ENCODE measurements around the gene ESAM.
A peak's percentile ranks its signal among the peaks of the same experiment; 100 is the strongest.

The ESAM gene

DNA sequence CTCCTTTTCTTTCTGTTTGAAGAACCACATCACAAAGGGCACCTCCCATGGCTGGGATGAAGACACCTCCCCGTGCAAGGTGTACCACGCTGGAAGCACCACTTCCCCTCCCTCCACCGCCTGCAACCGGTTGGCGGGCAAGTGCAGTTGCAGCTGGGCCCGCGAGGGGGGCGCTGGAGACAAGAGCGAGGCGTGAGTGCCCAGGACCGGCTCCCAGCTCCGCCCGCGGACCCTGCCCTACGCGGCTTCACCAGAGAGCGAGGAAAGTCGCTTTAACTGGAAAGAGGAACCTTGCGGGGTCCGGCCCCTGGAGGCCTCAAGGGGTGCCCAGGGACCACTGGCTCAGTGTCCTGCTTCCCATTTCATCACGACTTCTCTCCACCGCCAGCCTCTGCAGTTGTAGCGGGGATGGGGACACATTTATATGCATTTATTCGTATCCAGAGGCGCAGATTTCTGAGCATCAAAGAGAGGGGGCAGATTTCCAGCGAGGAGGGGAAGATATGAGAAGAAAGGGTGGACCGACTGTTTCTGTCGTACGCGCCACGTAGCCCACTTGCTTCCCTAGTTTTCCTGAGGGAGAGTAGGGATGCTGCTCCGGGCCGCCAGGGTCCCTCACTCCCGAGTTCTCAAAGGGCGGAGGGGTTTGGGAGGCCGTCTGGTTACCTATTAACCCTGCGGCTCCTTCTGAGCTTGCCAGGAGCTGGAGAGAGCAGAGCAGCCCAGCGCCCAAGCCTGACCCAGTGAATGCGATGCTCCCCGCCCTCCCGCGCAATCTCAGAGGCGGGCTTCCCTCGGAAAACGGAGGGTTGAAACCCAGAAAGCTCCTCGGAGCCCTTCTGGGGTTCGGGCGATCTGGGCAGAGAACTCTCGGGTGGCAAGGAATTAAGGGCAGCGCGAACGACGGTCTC lies 3.5 kb downstream of the ESAM start:
- Histone ChIP-seq H3K36me3 (ENCODE audit: control insufficient read depth, insufficient read depth, low read length) (no peaks in the 10 kb centered on the region), H3K9me3 (ENCODE audit: control insufficient read depth, insufficient read depth, low read length) (no peaks in the 10 kb centered on the region), H3K27me3 (ENCODE audit: control insufficient read depth, insufficient read depth, low read length) (peaks cover 95% of the 10 kb centered on the region), H3K4me3 (ENCODE audit: low read depth, low read length) (peak overlapping the region; percentile 57), H3K9ac (ENCODE audit: low read depth, low read length) (no peak overlapping the region), H3K4me1 (ENCODE audit: control insufficient read depth, insufficient read depth, low read length) (peaks cover 40% of the 10 kb centered on the region), H3K27ac (ENCODE audit: low read depth, low read length) (no peak overlapping the region)

DNA sequence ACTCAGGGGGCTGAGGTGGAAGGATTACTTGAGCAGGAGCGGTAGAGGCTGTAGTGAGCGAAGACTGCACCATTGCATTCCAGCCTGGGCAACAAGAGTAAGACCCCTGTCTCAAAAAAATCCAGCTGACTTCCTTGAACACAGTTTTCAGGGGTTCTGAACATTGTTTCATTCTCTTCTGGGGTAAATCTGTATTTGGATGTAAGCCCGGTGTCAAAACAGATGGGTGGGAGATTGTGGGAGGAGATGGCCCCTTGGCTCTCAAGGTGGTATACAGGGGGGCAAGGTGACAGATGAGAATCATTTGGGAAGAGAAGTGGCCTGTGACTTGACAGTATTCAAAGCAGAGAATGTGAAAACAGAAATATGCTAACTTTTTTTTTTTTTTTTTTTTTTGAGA lies 4.8 kb downstream of the ESAM start:
- Histone ChIP-seq H3K36me3 (ENCODE audit: control insufficient read depth, insufficient read depth, low read length) (no peaks in the 10 kb centered on the region), H3K27ac (ENCODE audit: low read depth, low read length) (no peak overlapping the region), H3K4me1 (ENCODE audit: control insufficient read depth, insufficient read depth, low read length) (peaks cover 43% of the 10 kb centered on the region), H3K9ac (ENCODE audit: low read depth, low read length) (no peak overlapping the region), H3K27me3 (ENCODE audit: control insufficient read depth, insufficient read depth, low read length) (peaks cover 100% of the 10 kb centered on the region), H3K4me3 (ENCODE audit: low read depth, low read length) (no peak overlapping the region), H3K9me3 (ENCODE audit: control insufficient read depth, insufficient read depth, low read length) (no peaks in the 10 kb centered on the region)

DNA sequence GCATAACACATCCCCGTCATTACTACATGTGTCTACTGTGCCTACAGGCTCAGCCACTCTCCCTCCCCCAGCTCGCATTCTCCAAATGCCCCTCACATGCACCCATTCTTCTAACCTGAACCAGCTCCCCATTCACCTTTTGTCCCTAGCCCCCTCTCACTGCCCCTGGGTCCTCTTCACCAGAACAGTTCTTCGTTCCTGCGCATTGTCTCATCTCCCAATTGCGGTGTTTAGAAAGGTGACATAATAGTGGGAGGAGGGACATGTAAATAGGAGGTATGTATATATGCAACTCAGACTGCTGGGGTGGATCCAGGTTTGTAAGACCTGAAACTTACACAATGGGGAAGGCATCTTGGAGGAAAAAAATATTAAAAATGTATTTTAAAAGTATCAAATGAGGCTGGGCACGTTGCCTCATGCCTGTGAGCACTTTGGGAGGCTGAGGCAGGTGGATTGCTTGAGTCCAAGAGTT lies 5.3 kb downstream of the ESAM start:
- Histone ChIP-seq H3K9me3 (ENCODE audit: control insufficient read depth, insufficient read depth, low read length) (no peaks in the 10 kb centered on the region), H3K27ac (ENCODE audit: low read depth, low read length) (no peak overlapping the region), H3K4me3 (ENCODE audit: low read depth, low read length) (no peak overlapping the region), H3K27me3 (ENCODE audit: control insufficient read depth, insufficient read depth, low read length) (peaks cover 100% of the 10 kb centered on the region), H3K9ac (ENCODE audit: low read depth, low read length) (no peak overlapping the region), H3K4me1 (ENCODE audit: control insufficient read depth, insufficient read depth, low read length) (peaks cover 42% of the 10 kb centered on the region), H3K36me3 (ENCODE audit: control insufficient read depth, insufficient read depth, low read length) (no peaks in the 10 kb centered on the region)

DNA sequence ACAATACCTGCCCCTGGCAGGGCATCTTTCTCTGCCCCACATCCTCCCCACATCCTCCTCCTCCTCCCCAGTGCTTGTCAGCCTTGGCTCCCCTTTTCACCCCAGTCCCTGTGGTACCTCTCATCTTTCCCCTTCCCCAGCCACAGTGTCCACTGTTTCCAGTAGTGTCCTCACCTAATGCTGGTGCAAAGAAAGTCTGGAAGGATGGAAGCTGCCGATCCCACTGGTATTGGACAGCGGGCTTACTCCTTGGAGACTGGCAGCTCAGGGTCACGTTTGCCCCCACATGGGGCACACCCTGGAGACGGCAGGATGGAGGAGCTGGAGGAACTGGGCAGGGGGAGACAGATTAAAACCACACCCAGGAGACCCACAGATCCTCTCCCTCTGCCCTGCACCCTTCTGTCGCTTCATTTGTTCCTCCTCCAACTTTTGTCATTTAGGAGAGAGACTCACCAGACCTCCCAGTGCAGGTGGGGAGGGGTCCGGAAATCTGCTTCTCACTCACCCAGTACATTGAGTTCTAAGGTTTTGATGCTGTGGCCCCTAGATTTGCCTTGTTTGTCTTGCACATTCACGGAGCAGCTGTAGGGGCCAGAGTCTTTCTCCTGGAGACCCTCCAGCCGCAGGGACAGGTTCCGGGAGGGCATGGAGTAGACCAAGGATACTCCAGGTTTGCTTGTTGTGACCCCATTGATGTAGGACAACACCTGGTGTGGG lies 5.9 kb downstream of the ESAM start:
- Histone ChIP-seq H3K4me1 (ENCODE audit: control insufficient read depth, insufficient read depth, low read length) (peaks cover 40% of the 10 kb centered on the region), H3K9ac (ENCODE audit: low read depth, low read length) (no peak overlapping the region), H3K27ac (ENCODE audit: low read depth, low read length) (no peak overlapping the region), H3K9me3 (ENCODE audit: control insufficient read depth, insufficient read depth, low read length) (no peaks in the 10 kb centered on the region), H3K36me3 (ENCODE audit: control insufficient read depth, insufficient read depth, low read length) (no peaks in the 10 kb centered on the region), H3K27me3 (ENCODE audit: control insufficient read depth, insufficient read depth, low read length) (peaks cover 100% of the 10 kb centered on the region), H3K4me3 (ENCODE audit: low read depth, low read length) (no peak overlapping the region)

DNA sequence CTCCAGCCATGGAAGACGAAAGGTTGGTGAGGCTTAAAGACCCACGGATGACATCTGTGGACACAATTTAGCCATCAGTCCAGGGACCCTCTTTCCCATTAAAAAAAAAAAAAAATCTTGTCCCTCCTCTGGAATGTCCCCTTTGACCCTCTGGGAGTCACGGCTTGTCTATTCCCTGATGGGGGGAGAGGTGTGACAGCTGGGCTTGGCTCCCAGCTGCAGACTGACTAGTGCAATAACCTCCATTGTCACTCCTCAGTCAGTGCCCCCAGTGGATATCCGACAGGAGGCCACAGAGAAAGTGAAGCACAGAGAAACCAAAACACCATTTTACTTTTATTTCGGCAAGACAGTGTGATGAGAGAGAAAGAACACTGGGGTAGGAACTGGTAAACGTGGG lies 7.4 kb downstream of the ESAM start:
- Histone ChIP-seq H3K27me3 (ENCODE audit: control insufficient read depth, insufficient read depth, low read length) (peaks cover 100% of the 10 kb centered on the region), H3K9me3 (ENCODE audit: control insufficient read depth, insufficient read depth, low read length) (no peaks in the 10 kb centered on the region), H3K36me3 (ENCODE audit: control insufficient read depth, insufficient read depth, low read length) (no peaks in the 10 kb centered on the region), H3K9ac (ENCODE audit: low read depth, low read length) (no peak overlapping the region), H3K4me3 (ENCODE audit: low read depth, low read length) (no peak overlapping the region), H3K27ac (ENCODE audit: low read depth, low read length) (no peak overlapping the region), H3K4me1 (ENCODE audit: control insufficient read depth, insufficient read depth, low read length) (peaks cover 27% of the 10 kb centered on the region)

DNA sequence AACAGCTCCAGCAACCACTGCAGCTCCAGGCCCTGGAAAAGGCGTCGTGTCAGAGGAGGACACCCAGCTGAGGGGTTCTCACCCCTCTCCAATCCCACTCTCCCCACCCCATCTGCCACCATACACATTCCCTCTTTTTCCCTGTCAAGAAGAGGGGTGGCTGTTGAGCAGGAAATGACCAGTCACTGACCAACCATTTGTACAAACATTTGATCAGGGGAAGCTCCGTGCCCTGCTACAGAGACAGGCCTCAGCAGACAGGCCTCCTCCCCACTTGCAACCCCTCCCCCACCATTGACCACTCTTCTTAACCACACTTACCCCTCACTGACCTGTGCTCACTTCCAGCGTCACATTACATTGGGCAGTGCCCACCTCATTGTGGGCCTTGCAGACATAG lies 7.8 kb downstream of the ESAM start:
- Histone ChIP-seq H3K4me1 (ENCODE audit: control insufficient read depth, insufficient read depth, low read length) (peaks cover 24% of the 10 kb centered on the region), H3K9me3 (ENCODE audit: control insufficient read depth, insufficient read depth, low read length) (no peaks in the 10 kb centered on the region), H3K4me3 (ENCODE audit: low read depth, low read length) (no peak overlapping the region), H3K27ac (ENCODE audit: low read depth, low read length) (no peak overlapping the region), H3K27me3 (ENCODE audit: control insufficient read depth, insufficient read depth, low read length) (peaks cover 100% of the 10 kb centered on the region), H3K9ac (ENCODE audit: low read depth, low read length) (no peak overlapping the region), H3K36me3 (ENCODE audit: control insufficient read depth, insufficient read depth, low read length) (no peaks in the 10 kb centered on the region)

DNA sequence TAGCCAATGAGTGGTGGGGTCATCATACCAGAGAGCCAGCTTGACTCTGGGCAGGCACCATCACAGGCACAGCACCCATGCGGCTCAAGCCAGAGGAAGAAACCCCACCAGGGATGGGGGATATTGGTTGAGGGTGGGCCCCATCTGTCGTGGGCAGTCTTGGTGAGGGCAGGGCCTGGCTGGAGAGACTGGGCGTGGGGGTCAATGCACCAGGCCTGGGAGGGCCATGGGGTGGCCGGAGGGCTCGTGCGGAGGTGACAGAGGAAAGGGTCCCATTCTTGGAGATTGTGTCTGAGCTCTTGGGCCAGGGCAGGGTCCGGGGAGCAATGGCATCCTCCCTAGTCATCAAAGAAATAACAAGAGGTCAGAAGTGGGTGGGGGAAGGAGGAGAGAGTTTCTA lies 8.5 kb downstream of the ESAM start:
- H3K4me3 ChIP-seq (ENCODE audit: low read depth, low read length): no peak overlapping the region
- no peaks in the 10 kb centered on the region for H3K36me3 ChIP-seq (ENCODE audit: control insufficient read depth, insufficient read depth, low read length)
- H3K27ac ChIP-seq (ENCODE audit: low read depth, low read length): no peak overlapping the region
- H3K9ac ChIP-seq (ENCODE audit: low read depth, low read length): no peak overlapping the region
- no peaks in the 10 kb centered on the region for H3K9me3 ChIP-seq (ENCODE audit: control insufficient read depth, insufficient read depth, low read length)
- peaks cover 17% of the 10 kb centered on the region for H3K4me1 ChIP-seq (ENCODE audit: control insufficient read depth, insufficient read depth, low read length)
- H3K27me3 ChIP-seq (ENCODE audit: control insufficient read depth, insufficient read depth, low read length): peaks cover 100% of the 10 kb centered on the region

DNA sequence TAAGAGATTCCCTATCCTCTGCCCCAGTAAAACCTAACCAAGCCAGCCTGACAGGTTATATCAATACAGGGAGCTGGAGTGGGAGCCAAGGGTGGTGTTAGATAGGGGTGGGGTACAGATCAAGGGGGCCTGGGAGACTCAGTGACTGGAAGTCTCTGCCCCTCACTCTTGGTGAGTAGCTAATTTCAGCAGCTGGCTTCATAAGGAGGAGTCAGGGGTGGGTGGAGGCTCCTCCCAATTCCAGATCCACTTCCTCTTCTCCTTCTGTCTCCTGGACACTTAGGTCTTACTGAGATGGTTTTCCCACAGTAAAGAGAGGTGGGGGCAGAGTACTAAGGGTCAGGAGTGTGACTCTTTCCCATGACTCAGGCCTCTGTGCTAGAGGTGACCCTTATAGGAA lies 8.9 kb downstream of the ESAM start:
- H3K27ac ChIP-seq (ENCODE audit: low read depth, low read length): no peak overlapping the region
- H3K27me3 ChIP-seq (ENCODE audit: control insufficient read depth, insufficient read depth, low read length): peaks cover 100% of the 10 kb centered on the region
- no peaks in the 10 kb centered on the region for H3K9me3 ChIP-seq (ENCODE audit: control insufficient read depth, insufficient read depth, low read length)
- peaks cover 15% of the 10 kb centered on the region for H3K4me1 ChIP-seq (ENCODE audit: control insufficient read depth, insufficient read depth, low read length)
- H3K4me3 ChIP-seq (ENCODE audit: low read depth, low read length): no peak overlapping the region
- H3K36me3 ChIP-seq (ENCODE audit: control insufficient read depth, insufficient read depth, low read length): no peaks in the 10 kb centered on the region
- no peak overlapping the region for H3K9ac ChIP-seq (ENCODE audit: low read depth, low read length)

DNA sequence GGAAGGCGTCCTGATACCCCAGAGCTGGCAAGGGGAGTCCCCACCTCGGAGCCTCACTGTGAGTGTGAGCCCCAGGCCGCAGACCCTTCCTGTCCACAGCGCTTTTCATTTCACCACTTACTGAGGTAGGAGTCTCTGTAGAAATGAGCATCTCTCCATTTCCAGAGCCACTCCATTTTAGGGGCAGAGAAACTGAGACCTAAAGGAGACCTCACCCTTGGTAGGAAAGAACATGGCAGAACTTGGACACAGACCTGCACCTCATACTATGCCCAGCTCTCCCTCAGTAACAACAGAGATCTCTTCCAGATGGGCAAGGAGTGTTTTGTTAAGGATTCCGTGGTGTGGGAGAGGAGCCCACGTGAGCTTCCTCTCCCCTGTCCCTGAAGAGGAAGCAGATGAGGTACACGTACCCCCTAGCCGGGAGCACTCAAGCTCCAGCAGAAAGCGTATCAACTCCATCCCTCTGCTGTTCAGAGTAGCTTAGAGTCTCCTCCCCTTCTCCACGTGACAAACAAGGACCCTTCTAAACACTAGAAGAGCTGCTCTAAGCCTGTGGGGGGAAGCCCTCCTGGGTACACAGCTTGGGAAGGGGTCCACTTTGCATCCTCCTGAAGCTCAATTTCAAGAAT lies 9.5 kb downstream of the ESAM start:
- Histone ChIP-seq H3K4me3 (ENCODE audit: low read depth, low read length) (peak overlapping the region; percentile 57), H3K27me3 (ENCODE audit: control insufficient read depth, insufficient read depth, low read length) (peaks cover 100% of the 10 kb centered on the region), H3K9ac (ENCODE audit: low read depth, low read length) (no peak overlapping the region), H3K9me3 (ENCODE audit: control insufficient read depth, insufficient read depth, low read length) (no peaks in the 10 kb centered on the region), H3K4me1 (ENCODE audit: control insufficient read depth, insufficient read depth, low read length) (peaks cover 17% of the 10 kb centered on the region), H3K27ac (ENCODE audit: low read depth, low read length) (no peak overlapping the region), H3K36me3 (ENCODE audit: control insufficient read depth, insufficient read depth, low read length) (no peaks in the 10 kb centered on the region)

DNA sequence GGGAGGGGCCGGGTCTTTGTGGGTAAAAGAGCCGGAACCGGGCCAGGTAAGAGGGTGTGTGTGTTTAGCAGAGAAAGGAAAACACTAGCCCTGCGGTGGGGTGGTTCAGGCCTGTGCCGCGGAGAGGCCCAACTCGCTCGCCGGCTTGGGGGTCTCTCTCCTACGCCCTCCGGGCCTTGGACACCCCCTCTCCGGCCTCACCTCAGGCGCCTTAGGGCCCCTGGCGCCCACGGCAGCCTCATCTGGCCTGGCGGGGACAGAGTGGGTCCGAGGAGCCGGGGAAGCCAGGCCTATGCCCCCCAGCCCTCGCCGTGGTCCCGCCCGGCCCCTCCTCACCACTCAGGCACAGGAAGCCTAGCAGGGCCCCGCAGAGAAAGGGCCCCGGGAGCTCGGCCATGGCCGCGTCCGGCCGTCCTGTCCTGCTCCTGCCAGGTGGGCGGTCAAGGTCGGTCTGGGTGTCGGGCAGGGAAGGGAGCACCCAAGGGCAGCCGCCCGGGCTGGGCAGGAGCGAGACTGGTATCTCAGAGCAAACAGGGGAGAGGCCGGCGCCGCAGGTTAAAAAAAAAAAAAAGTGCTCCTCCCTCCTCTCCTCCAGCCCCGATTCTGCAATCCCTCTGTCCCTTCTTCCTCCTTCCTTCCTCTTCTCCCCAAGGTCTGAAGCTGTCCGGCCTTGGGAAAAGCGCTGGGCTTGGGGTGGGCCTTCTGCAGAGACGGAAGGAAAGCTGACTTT lies 10.2 kb downstream of the ESAM start, which contains the start of gene VSIG2:
Gene VSIG2 (minus strand): TSS at position 515 of the 730 bp plus-strand sequence. CDS start 118 bp downstream, at position 397.
- no peak within 1 kb of the TSS for H3K27ac ChIP-seq (ENCODE audit: low read depth, low read length)

More for the DNA sequence above, 10.2 kb downstream of the ESAM start, which contains the start of gene VSIG2:
- Histone ChIP-seq H3K36me3 (ENCODE audit: control insufficient read depth, insufficient read depth, low read length) (no peaks in the 10 kb centered on the region), H3K4me3 (ENCODE audit: low read depth, low read length) (peak within 1 kb of the TSS; percentile 57), H3K27me3 (ENCODE audit: control insufficient read depth, insufficient read depth, low read length) (peaks cover 100% of the 10 kb centered on the region), H3K4me1 (ENCODE audit: control insufficient read depth, insufficient read depth, low read length) (peaks cover 23% of the 10 kb centered on the region), H3K9ac (ENCODE audit: low read depth, low read length) (no peak within 1 kb of the TSS), H3K9me3 (ENCODE audit: control insufficient read depth, insufficient read depth, low read length) (no peaks in the 10 kb centered on the region)
